ENCODE results near the gene ATF6B. TPM values are rescaled to one million over a fixed set of nuclear protein-coding genes. Genes with fewer than 3 reads are reported as not detected.

The ATF6B gene
- total RNA-seq, 1 experiment from 2014 or later, result 45.3 TPM

GRCh38 chr6:32153564-32154513, 25.8 kb upstream of the ATF6B start, which contains the start of gene PPT2:
TSS of gene PPT2 (plus strand) at chr6:32154141. CDS start at chr6:32154595, 454 bp downstream.
- no peaks in the 10 kb centered on the region for H4K20me1 ChIP-seq (ENCODE audit: control insufficient read depth, insufficient read depth, insufficient read length)
- H4K5ac ChIP-seq (ENCODE audit: insufficient read length, low read depth, low read length), result no peak within 1 kb of the TSS
- no peak within 1 kb of the TSS for H3K23ac ChIP-seq (ENCODE audit: insufficient read length, low read depth, low read length)
- no peak within 1 kb of the TSS for H3K4ac ChIP-seq (ENCODE audit: low read depth, low read length)
- Mint-ChIP-seq H3K4me1 (peaks cover 35 to 43% of the 10 kb centered on the region in 2 experiments), H3K27me3 (ENCODE audit: low read depth) (peaks cover 4% of the 10 kb centered on the region), H3K9me3 (no peaks in the 10 kb centered on the region), H3K36me3 (ENCODE audit: insufficient read depth in 1 of 3, low read depth in 3 of 3) (peaks cover 24 to 35% (median 25%) of the 10 kb centered on the region in 3 experiments), H3K27ac (peak within 1 kb of the TSS; percentile 76 to 99 (median 99)), H3K4me3 (peak within 1 kb of the TSS; percentile 97 to 98)
- peak; percentile 43; the same call in 1 of the 3 replicates for TF ChIP-seq CTCF (conservative IDR thresholded peaks at IDR 0.05)
- H3K4me1 ChIP-seq (ENCODE audit: insufficient read depth, low read length), result peaks cover 2% of the 10 kb centered on the region; the same call in 1 of the 2 replicates
- no peaks in the 10 kb centered on the region; the same call in 1 of the 2 replicates for H3K79me2 ChIP-seq (ENCODE audit: insufficient read depth, low read length)
- no peak within 1 kb of the TSS for H2BK20ac ChIP-seq (ENCODE audit: low read depth, low read length, poor library complexity, severe bottlenecking)
- H3K18ac ChIP-seq (ENCODE audit: insufficient read length, low read depth, low read length), result peak within 1 kb of the TSS; percentile 54
- H2BK15ac ChIP-seq (ENCODE audit: low read depth, low read length), result no peak within 1 kb of the TSS
- H3K4me2 ChIP-seq (ENCODE audit: insufficient read depth, insufficient read length, low read length), result peak within 1 kb of the TSS; percentile 81
- H2BK12ac ChIP-seq (ENCODE audit: insufficient read length, low read depth, low read length), result no peak within 1 kb of the TSS
- peaks cover 35% of the 10 kb centered on the region for H3K23me2 ChIP-seq (ENCODE audit: insufficient read length, low read depth, low read length, poor library complexity, severe bottlenecking)
- DNase-seq, result peak; percentile 93
- H3K56ac ChIP-seq (ENCODE audit: insufficient read length, low read depth, low read length), result no peak within 1 kb of the TSS
- no peak within 1 kb of the TSS for H2BK120ac ChIP-seq (ENCODE audit: low read depth, low read length, poor library complexity, severe bottlenecking)
- no peaks in the 10 kb centered on the region; the same call in 1 of the 2 replicates for H3K27me3 ChIP-seq (ENCODE audit: insufficient read depth, low read length)
- peak within 1 kb of the TSS; percentile 72; the same call in 1 of the 2 replicates for H3K14ac ChIP-seq (ENCODE audit: insufficient read depth, low read length)
- no peak within 1 kb of the TSS for H2AK5ac ChIP-seq (ENCODE audit: insufficient read length, low read length)
- H2BK5ac ChIP-seq (ENCODE audit: insufficient read length, low read length), result no peak within 1 kb of the TSS
- no peak within 1 kb of the TSS for H3T11ph ChIP-seq (ENCODE audit: low read length)
- H2AFZ ChIP-seq (ENCODE audit: low read length), result no peak within 1 kb of the TSS
- peak within 1 kb of the TSS; percentile 60 for H3K9ac ChIP-seq (ENCODE audit: extremely low read depth, insufficient read length, low read length)
- no peaks in the 10 kb centered on the region for H3K79me1 ChIP-seq (ENCODE audit: insufficient read depth, low read depth, low read length, poor library complexity, severe bottlenecking)
- no peaks in the 10 kb centered on the region for H3K9me3 ChIP-seq (ENCODE audit: control insufficient read depth, low read depth, low read length)
- H3K27ac ChIP-seq (ENCODE audit: insufficient read length, low read depth, low read length), result no peak within 1 kb of the TSS
- no CpG with 5 or more reads among the region's 52 CpGs for WGBS (ENCODE audit: extremely low coverage, insufficient read length, low lambda C conversion rate)
- H4K8ac ChIP-seq (replicated peaks; ENCODE audit: insufficient read length, low read depth, low read length), result no peak within 1 kb of the TSS
- H4K91ac ChIP-seq (ENCODE audit: insufficient read length, low read depth, low read length), result no peak within 1 kb of the TSS

All from H9 (cell line).